NCI-H524 treated with DMSO at 0.1 percent for 48 hours (cell line): ENCODE measurements around the gene INTS3.

Experiments used
- DNase-seq: peaks from one replicate; lab custom pipeline; 2025; lab: John Stamatoyannopoulos, UW

INTS3 gene

DNA sequence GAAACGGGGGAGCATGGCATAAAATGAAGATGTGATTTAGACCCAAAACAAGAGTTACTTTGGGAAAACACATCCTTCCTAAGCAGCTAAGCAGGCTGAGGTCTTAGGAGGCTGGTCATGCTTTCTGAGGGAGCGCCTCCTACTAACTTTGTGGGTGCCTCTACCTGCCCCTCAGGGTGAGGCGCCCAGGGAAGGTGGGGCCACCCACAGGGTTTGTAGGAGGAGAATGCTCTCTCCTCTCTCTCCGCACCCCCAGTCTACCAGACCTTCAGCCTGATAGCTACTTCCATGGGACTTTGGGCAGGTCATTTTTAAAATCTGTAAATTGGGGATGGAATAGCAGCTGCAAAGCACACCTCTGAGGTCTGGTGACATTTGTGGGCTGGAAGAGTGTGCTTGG lies 71.2 kb downstream of the INTS3 start:
- no peak for DNase-seq

DNA sequence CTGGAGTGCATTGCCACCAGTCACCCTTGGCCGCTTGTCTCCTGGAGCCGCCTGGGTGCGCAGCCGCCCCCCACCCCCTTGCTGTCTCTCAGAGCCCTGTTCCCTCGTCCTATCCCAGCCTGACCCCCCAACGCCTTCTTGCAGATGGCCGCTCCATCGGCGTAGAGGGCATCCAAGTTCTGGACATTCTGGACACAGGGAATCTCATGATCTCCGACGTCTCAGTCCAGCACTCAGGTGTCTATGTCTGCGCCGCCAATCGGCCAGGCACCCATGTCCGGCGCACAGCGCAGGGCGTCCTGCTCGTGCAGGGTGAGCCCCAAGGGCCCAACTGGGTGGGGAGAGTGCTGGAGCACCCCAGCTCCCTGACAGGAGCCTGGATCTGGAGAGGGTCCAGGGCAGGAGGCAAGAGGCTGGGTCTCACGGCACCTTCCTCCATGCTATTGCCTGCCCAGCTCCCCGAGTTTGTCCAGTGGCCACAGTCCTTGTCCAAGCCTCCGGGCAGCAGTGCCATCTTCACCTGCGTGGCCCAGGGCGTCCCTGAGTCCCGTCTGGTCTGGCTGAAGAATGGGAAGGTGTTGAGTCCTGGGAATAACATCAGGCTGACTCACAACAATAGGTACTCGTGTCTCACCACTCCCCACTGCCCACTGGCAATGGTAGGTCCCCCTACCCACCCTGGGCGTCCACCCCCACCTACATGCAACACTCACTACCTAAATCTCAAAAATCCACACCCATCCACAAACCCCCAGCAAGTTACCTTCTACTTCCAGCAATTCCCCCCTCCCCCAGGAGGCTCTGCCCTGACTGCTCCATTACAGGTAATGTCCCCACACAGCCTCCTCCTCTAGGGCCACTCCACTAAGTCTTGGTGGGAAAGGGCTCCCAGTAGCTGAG lies 72.0 kb downstream of the INTS3 start:
- DNase-seq, result no peak

DNA sequence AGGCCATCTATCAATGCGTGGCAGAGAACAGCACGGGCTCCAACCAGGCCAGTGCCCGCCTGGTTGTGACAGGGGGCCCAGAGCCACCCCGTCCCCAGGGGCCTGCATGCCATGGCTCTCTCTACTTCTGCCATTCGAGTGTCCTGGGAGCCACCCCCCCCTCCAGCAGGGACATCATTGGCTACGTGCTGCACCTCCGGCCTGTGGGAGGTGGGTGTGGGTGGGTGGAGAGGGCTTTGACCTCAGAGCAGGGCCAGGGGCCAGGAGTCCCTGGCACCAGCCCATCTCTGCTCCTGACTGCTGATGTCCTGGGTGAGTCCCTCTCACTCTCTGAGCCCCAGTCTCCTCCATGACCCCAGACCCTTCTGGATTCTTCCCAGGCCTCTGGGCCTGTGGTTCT lies 72.7 kb downstream of the INTS3 start:
- no peak for DNase-seq

DNA sequence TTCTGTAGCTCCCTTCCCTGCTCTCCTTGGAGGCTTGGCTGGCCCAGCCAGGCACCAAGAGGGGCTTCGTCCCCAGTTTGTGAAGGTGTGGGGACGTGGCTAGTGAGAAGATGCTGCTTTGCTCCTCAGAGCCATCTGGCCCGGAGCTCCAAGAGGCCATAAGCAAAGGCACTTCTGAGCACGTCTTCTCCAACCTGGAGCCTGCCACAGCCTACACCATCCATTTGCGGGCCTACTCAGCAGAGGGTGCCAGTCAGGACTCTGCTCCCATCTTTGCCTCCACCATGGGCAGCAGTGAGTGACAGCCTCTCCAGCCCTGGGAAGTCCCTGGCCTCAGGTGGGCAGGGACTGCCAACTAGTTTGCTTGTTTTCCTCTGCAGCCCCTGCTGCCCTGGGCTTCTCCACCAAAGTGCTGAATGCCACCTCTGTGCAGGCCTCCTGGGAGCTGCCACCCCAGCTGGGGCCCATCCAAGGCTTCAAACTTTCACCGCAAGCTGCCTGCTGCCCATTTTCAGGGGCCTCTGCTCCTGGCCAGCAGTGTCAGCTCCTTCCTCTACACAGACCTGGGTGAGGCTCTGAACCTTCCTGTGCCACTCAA lies 73.3 kb downstream of the INTS3 start:
- no peak for DNase-seq

DNA sequence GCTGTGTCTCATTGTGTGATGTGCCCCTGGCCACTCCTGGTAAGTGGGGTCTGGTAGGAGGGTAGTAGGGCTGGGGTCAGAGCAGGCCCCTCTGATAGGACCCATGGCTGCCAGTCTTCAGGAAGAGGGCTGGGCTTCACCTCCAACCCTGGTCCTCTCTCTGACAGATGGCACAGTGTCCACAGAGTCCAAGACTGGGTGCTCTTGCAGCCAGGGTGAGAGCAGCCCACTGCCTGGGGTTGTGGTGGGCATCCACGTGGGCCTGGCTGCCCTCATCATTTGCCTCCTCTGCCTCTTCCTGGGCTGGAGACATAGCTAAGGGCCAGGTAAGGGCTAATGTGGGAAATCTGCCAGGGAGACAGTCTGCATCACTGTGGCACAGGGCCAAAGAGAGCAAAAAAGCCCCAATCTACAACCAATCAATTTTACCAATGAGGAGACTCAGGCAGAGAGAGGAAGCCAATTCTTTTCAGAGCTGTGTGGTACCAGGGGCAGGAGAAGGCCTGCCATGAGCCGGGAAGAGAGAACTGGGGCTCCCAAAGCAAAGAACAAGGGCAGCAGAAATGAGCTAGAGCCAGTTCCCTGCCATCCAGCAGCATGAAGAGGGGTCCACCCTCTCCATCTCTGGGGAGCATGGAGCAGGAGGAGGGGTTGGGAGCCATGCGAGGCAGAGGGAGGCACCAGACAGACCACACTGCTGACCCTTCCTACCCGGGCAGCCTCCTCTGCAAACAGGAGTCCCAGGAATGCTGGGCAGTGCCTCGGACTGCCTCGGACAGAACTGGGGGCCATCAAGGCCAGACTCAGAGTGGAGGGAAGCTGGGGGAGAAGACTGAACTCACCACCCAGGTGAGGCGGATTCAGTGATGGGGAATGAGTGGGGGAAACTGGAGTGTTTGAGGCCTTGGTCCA lies 74.2 kb downstream of the INTS3 start:
- DNase-seq, result no peak

DNA sequence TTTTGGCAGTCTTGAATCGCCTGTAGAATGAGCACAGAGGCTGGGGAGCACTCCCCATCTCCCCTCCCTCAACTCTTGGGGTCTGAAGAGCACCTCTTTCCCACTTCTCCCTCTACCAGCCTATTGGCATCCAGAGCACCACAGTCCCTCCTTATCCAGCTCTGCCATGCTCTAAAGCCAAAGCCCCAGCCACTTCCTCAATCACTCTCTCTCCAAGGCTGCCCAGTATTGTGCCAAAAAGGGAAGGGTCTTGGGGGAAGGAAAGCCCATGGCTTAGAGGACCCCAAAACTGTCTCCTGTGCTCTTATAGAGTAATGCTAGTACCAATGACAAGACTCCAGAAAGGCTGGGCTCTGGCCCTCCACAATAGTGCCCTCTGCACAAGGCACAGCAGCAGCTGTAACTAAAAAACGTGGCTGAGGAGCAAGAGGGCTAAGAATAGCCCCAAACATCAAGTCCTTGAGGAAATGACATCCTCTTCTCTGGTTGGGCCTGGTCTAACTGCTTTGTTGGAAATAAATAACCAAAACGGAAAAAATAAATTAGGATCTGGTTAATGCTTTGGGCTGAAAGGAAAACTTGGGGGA lies 75.7 kb downstream of the INTS3 start:
- no peak for DNase-seq

DNA sequence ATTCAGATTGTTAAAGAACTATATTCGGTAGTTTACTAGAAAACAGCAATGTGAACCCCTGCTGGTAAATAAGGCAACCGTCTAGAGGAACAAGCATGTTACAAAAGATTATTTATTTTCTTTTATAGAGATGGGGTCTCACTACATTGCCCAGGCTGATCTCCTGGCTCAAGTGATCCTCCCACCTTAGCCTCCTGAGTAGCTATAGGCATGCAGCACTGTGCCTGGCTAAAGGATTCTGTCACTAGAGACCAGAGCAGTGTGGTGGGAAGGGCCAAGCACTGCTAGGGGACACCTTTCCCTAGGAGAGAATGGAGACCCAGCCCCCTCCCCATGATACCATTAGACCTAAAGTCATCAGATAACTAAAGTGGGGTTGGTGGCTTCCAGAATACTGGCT lies 76.3 kb downstream of the INTS3 start:
- no peak for DNase-seq

DNA sequence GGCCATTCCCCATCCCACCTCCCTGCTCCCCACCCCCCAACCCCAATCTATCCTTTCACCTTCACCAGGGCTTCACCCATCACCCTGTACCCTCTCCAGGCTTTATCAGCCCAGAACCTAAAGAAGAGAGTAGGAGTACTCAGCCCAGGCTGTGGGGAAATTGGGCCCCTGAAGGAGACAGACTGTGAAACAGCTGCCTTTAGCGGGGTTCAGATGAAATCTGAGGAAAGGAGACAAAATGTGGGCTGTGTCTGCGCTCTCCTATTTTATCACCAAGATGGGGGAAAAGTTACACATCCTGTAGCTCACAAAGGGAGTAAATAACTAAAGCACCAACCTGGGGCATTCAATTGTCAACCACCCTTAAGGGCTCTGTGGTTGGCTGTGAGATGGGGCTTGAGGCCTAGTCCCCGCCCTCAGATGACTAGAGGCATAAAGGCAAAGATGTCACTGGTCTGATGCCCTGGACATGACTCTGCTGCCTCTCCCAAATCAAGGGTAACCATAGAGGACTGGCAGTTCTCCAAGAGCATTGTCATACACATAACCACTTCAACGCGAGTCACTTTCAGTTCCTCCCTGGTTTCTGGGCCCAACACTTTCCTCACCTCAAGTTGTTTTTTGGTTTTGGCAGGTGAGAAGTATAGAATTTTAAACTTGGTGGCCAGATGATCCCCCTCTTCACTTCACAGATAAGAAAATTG lies 77.3 kb downstream of the INTS3 start:
- no peak for DNase-seq

DNA sequence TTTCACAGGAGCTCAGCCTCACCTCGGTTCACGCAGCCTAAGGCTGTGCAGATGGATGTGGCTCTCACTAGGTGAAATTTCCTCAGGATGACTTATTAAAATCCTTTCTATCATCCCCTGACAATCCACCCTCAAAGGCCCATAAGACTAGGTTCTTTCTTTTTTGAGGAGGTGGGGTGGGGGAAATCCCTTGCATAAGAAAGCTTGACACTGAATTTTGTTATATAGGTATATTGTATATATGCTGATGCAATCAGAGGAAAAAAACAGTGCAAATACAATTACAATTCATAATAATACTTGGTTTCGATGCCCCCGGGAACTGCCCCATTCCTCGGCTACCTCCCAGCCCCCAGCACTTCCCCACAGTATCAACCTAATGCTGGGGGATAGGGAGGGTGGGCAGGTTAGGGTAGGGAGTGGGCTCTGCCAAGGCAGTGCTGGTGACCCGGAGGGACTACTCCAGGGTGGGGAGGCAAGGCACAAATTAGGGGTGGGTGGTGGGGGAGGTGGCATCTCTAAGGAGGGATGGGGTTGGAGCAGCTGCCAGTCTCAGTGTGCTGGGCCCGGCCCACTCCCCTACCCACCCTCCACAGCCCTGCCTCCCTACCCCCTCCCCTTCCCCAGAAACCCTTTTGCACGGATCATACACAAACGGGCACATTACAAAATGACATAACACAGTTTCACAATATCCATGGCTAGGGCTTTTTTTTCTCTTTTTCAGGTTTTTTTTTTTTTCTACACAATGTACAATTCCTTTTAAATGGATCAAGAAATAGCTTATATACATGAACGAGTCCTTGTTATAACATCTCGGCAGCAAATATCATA lies 78.3 kb downstream of the INTS3 start:
- no peak for DNase-seq

DNA sequence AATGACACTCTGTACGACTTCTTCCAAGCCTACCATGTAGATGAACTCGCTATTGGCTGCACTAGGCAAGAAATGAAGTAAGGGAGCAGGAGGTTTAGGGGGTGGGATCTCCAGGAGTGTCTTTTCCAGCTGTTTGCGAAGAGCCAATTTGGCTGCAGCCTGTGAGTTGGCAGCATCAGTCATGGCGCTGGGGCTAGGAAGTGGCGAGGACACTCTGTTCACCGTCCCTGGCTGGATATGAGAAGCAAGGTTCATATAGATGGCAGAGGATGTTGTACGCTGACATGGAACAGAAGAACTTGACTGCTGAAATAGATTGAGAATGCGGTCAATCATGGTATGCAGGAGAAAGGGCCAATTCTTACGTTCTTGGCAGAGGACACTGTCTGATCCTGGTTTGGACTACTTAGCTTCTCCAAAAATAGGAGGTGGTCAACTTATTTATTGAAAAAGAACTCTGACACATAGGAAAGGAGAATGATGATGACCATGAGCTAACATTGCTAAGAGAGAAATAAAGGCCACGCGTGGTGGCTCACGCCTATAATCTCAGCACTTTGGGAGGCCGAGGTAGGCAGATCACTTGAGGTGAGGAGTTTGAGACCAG lies 88.5 kb downstream of the INTS3 start:
- no peak for DNase-seq

DNA sequence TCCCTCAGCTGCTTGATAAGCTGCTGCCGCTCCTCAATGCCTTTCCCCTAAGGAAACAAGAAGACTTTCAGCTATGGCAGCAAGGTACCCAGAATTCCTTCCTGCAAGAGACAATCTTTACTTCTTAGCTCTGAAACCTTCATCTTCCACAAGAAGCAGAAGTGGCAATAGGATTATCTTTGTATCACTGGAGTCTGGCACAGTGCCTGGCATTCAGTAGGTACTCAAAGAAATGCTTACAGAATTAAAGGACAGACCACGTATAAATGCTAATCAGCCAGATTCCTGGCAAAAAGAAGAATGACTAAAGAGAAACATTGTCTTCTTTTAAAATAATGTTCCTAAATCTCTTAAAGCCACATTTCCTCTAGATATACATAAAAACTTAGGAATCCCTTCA lies 91.0 kb downstream of the INTS3 start:
- DNase-seq, result no peak
